Breast epithelium (tissue), 4 donors: Measurements from ENCODE around the gene ERVW-1. TPM values are rescaled to one million over a fixed set of nuclear protein-coding genes. Genes with fewer than 3 reads are reported as not detected.
"Not testable (repeated sequence)": the region's sequence is repeated elsewhere in the genome, so short reads cannot be mapped to it uniquely, and the experiment has no call there.

ENCODE experiments used
- DNase-seq, 2 donors: peaks; one replicate each; pipeline ENCODE4 v3.0.0-alpha.2; 2019; ENCODE audit warnings: low spot score in 2 of 2
- H3K27ac ChIP-seq, 2 donors: fragments of 200-600 bp; sonication (generic) in 1 of 2; one replicate each; pipeline ENCODE4 v1.5.1; 2016 to 2019; ENCODE audit warnings: mild to moderate bottlenecking in 1 of 2
- H3K27me3 ChIP-seq, 2 donors: fragments of 200-600 bp; sonication (generic) in 1 of 2; one replicate each; pipeline versions ENCODE4 v1.5.1 to v1.6.0; 2017 to 2019; ENCODE audit warnings: control low read depth in 1 of 2, mild to moderate bottlenecking in 1 of 2
- H3K36me3 ChIP-seq: fragments of 200-600 bp; one replicate; pipeline ENCODE4 v1.5.1; 2019
- H3K4me1 ChIP-seq, 2 donors: fragments of 200-600 bp; sonication (generic); one replicate each; pipeline ENCODE4 v1.5.1; 2016 to 2019; ENCODE audit warnings: control low read depth in 1 of 2
- H3K4me3 ChIP-seq, 3 donors: fragments of 200-600 bp; sonication (generic); 1 replicate in 2 of 3; 2 replicates in 1 of 3; pipeline ENCODE4 v1.5.1; 2016 to 2019; ENCODE audit warnings: mild to moderate bottlenecking in 3 of 3, moderate library complexity in 2 of 3
- H3K9me3 ChIP-seq, 2 donors: fragments of 200-600 bp; sonication (generic) in 1 of 2; one replicate each; pipeline ENCODE4 v1.5.1; 2016 to 2019; ENCODE audit warnings: control low read depth in 1 of 2
- POLR2A ChIP-seq: fragments of 450-650 bp; IDR thresholded peaks from one replicate; pipeline ENCODE4 v1.6.1; 2016; ENCODE audit warnings: antibody characterized with exemption, mild to moderate bottlenecking, moderate library complexity
- POLR2AphosphoS5 ChIP-seq, 3 donors: sonication (generic); formaldehyde crosslinking; IDR thresholded peaks; one replicate each; pipeline ENCODE4 v1.6.1; 2017; ENCODE audit warnings: antibody characterized with exemption in 3 of 3
- intact Hi-C: fragments of 100-400 bp; cut with DNase I; formaldehyde crosslinking; loops from one replicate; pipeline ENCODE4 v1.15.1; 2023; ENCODE audit warnings: low total_unique reads
- total RNA-seq, 3 donors: library from RNA; depleted of rRNA; stranded (reverse); fragments of >200 nt; gene quantifications; one replicate each; pipeline ENCODE4 v1.1.0, GENCODE V29; 2016
- TF ChIP-seq, protein P1 (sequence below), 3 donors: fragments of 450-650 bp; IDR thresholded peaks; one replicate each; pipeline ENCODE4 v1.5.1; 2016 to 2017; ENCODE audit warnings: antibody characterized with exemption in 3 of 3, mild to moderate bottlenecking in 3 of 3, moderate library complexity in 3 of 3

Gene ERVW-1
- total RNA-seq, 3 donors from 2014 or later = not detected

DNA sequence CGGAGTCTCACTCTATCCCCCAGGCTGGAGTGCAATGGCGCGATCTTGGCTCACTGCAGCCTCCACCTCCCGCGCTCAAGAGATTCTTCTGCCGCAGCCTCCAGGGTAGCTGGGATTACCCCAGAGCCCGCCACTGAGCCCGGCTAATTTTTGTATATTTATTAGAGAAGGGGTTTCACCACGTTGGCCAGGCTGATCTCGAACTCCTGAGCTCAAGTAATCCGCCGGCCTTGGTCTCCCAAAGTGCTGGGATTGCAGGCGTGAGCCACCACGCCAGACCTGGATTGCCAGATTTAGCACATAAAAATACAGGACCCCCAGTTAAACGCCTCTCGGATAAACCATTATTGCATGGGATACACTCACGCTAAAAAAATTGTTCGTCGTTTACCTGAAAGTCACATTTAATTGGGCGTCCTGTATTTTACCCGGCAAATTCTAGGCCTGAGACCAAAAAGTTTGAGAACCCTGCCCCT lies 30.8 kb downstream of the ERVW-1 start:
- Histone ChIP-seq H3K4me3 (peak overlapping the region; percentile 91 to 99 (median 92)), H3K9me3 (no peaks in the 10 kb centered on the region), H3K4me1 (peaks cover 0 to 8% of the 10 kb centered on the region in 2 donors), H3K27ac (peak overlapping the region; percentile 96 to 99), H3K27me3 (no peaks in the 10 kb centered on the region), H3K36me3 (no peaks in the 10 kb centered on the region)
- TF ChIP-seq POLR2A = no peak
- TF ChIP-seq, protein P1, sequence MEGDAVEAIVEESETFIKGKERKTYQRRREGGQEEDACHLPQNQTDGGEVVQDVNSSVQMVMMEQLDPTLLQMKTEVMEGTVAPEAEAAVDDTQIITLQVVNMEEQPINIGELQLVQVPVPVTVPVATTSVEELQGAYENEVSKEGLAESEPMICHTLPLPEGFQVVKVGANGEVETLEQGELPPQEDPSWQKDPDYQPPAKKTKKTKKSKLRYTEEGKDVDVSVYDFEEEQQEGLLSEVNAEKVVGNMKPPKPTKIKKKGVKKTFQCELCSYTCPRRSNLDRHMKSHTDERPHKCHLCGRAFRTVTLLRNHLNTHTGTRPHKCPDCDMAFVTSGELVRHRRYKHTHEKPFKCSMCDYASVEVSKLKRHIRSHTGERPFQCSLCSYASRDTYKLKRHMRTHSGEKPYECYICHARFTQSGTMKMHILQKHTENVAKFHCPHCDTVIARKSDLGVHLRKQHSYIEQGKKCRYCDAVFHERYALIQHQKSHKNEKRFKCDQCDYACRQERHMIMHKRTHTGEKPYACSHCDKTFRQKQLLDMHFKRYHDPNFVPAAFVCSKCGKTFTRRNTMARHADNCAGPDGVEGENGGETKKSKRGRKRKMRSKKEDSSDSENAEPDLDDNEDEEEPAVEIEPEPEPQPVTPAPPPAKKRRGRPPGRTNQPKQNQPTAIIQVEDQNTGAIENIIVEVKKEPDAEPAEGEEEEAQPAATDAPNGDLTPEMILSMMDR (IDR thresholded peaks at IDR 0.05) = peak in 1 of 3 donors; percentile 89
- no peak for DNase-seq
- intact Hi-C loops = no loop called here

DNA sequence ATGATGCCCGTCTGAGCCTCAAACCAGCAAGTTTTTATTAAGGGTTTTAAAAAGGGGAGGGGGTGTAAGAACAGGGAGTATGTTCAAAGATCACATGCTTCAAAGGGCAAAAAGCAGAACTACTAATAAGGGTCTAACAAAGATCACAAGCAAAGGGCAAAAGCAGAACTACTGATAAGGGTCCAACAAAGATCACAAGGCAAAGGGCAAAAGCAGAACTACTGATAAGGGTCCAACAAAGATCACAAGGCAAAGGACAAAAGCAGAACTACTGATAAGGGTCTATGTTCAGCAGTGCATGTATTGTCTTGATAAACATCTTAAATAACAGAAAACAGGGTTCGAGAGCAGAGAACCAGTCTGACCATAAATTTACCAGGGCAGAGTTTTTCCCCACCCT lies 35.0 kb downstream of the ERVW-1 start:
- H3K27me3 ChIP-seq, H3K36me3 ChIP-seq, H3K4me3 ChIP-seq, H3K4me1 ChIP-seq, intact Hi-C loops, H3K9me3 ChIP-seq, DNase-seq, H3K27ac ChIP-seq: not testable (repeated sequence)

DNA sequence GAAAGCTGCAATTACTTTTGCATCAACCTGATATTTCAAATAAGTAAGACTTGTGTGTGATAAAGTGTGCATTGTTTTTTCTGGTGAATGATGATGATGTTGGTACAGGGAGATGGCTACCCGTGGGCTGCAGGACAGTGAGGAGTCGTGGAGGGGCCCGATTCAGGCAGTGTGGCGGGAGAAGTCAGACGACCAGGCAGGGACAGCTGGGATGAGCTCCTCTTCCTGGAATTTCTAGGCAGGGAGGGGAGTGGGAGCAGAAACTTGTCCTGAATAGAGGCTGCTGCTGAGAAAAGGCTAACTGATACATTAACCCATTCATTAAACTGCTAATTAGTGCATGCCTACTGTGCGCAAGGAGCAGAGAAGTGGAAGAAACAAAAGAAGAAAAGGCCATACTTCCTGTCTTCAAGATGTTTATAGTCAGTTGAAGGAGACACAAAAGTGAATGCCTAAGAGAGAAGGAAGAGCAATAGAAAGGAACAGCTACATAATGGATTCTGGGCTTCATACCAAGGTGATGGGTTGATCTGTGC lies 39.7 kb downstream of the ERVW-1 start:
- Histone ChIP-seq H3K27ac (no peak overlapping the region), H3K27me3 (no peaks in the 10 kb centered on the region), H3K36me3 (no peaks in the 10 kb centered on the region), H3K4me1 (no peaks in the 10 kb centered on the region), H3K9me3 (no peaks in the 10 kb centered on the region), H3K4me3 (no peak overlapping the region)
- no peak for DNase-seq
- intact Hi-C loops = no loop called here
- TF ChIP-seq, protein P1 (IDR thresholded peaks at IDR 0.05) = no peak
- TF ChIP-seq POLR2AphosphoS5 (IDR thresholded peaks at IDR 0.05) (no peak), POLR2A (no peak)

DNA sequence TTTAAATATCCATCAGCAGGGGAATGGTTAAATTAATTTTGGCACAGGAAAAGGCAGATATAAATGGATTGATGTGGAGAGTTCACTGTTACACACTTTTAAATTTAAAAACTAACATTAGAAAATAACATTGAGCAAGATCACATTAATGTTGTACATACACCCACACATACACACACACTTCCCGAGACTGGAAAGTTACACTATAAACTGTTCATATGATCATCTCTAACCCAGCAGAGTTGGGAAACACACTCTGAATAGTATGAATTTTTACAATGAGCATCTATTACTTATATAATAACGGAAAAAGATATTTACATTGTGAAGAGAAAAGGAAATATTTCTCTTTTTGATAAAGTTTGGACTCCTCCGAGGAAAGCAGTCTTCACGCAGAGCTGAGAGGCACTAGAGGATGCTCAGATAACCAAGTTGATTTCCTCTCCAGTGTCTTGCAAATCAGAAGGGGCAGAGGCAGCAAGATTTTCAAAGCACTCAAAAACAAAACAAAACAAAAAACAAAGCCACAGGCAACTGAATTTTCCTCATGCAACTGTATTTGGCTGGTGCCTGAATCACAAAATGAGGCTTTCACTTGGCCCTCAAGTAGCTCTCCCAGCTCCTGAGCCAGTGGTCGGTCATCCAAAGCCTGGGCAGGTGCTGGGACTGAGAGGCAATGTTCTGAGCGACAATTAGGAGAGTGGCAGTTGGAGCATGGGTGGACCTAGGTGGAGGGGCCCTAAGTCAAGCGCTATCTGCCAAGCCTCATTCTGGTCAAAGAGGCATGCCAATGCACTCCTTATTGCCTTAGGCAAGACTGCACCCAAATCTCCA lies 40.9 kb downstream of the ERVW-1 start:
- intact Hi-C loops = no loop called here
- DNase-seq = no peak
- Histone ChIP-seq H3K4me1 (no peaks in the 10 kb centered on the region), H3K9me3 (no peaks in the 10 kb centered on the region), H3K4me3 (no peak overlapping the region), H3K36me3 (no peaks in the 10 kb centered on the region), H3K27me3 (no peaks in the 10 kb centered on the region), H3K27ac (no peak overlapping the region)
- TF ChIP-seq POLR2A = no peak
- TF ChIP-seq POLR2AphosphoS5 (IDR thresholded peaks at IDR 0.05) = no peak
- TF ChIP-seq, protein P1 (IDR thresholded peaks at IDR 0.05) = no peak

DNA sequence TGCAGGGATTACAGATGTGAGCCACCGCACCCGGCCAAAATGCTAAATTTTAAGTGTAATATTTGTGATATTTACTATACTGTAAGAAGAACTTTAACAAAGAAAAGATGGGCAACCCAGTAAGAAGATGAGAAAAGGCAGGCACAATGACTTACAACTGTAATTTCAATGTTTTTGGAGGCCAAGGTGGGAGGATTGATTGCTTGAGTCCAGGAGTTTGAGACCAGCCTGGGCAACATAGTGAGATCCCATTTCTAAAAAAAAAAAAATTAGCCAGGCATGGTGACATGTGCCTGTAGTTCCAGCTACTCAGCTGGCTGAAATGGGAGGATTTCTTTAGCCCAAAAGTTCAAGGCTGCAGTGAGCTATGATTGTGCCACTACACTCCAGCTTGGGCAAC lies 42.2 kb downstream of the ERVW-1 start:
- TF ChIP-seq POLR2A (no peak), POLR2AphosphoS5 (IDR thresholded peaks at IDR 0.05) (no peak)
- TF ChIP-seq, protein P1 (IDR thresholded peaks at IDR 0.05) = no peak
- no peaks in the 10 kb centered on the region for H3K27me3 ChIP-seq
- no peaks in the 10 kb centered on the region for H3K4me1 ChIP-seq
- no peak overlapping the region for H3K27ac ChIP-seq
- H3K36me3 ChIP-seq = no peaks in the 10 kb centered on the region
- no peak for DNase-seq
- no peaks in the 10 kb centered on the region for H3K9me3 ChIP-seq
- intact Hi-C loops = no loop called here
- no peak overlapping the region for H3K4me3 ChIP-seq
